HG03103 (cell line): ENCODE data around the gene GABPB2.
"Not testable (repeated sequence)": the region's sequence is repeated elsewhere in the genome, so short reads cannot be mapped to it uniquely, and the experiment has no call there.

Experiments used
- ATAC-seq: cut with Tn5 transposase; IDR thresholded peaks from one replicate; pipeline ENCODE4 v1.9.1; 2021; ENCODE audit warnings: low read depth; ENCODE audit not compliant: unreplicated experiment

The GABPB2 gene

GRCh38 chr1:151059109-151060006 lies 11.2 kb upstream of the GABPB2 start, which contains the start of gene CDC42SE1:
Gene CDC42SE1 (minus strand): TSS chr1:151059622. CDS start chr1:151055730, 3,892 bp downstream.
- ATAC-seq: peak; percentile 66

- no peak for ATAC-seq
Observed at GRCh38 chr1:151060007-151060656, 10.4 kb upstream of the GABPB2 start, which contains the start of gene MLLT11. Gene MLLT11 (plus strand): TSS chr1:151060397. CDS start chr1:151067225, 6,828 bp downstream.

GRCh38 chr1:151060657-151061421 lies 9.7 kb upstream of the GABPB2 start:
- ATAC-seq: no peak

- no peak for ATAC-seq
Observed at GRCh38 chr1:151061704-151062103, 8.9 kb upstream of the GABPB2 start.

- no peak for ATAC-seq
Observed at GRCh38 chr1:151062741-151063371, 7.7 kb upstream of the GABPB2 start.

GRCh38 chr1:151065089-151065645 lies 5.4 kb upstream of the GABPB2 start:
- ATAC-seq: no peak

GRCh38 chr1:151067185-151067584 lies 3.4 kb upstream of the GABPB2 start:
- no peak for ATAC-seq

- no peak for ATAC-seq
Observed at GRCh38 chr1:151069103-151069486, 1.5 kb upstream of the GABPB2 start.

- ATAC-seq: no peak
Observed at GRCh38 chr1:151072224-151072623, 1.7 kb downstream of the GABPB2 start.

GRCh38 chr1:151085953-151086559 lies 15.5 kb downstream of the GABPB2 start:
- ATAC-seq: no peak

- ATAC-seq: not testable (repeated sequence)
Observed at GRCh38 chr1:151097426-151097825, 26.9 kb downstream of the GABPB2 start.

GRCh38 chr1:151098126-151098525 lies 27.6 kb downstream of the GABPB2 start:
- ATAC-seq: no peak

GRCh38 chr1:151104630-151105029 lies 34.1 kb downstream of the GABPB2 start:
- ATAC-seq: no peak

- ATAC-seq: no peak
Observed at GRCh38 chr1:151106894-151107293, 36.3 kb downstream of the GABPB2 start.

GRCh38 chr1:151108331-151108730 lies 37.8 kb downstream of the GABPB2 start:
- no peak for ATAC-seq

GRCh38 chr1:151113877-151114276 lies 43.3 kb downstream of the GABPB2 start:
- ATAC-seq: no peak

- ATAC-seq: no peak
Observed at GRCh38 chr1:151124763-151125403, 54.3 kb downstream of the GABPB2 start.

- no peak for ATAC-seq
Observed at GRCh38 chr1:151128800-151129199, 58.2 kb downstream of the GABPB2 start.

- peak; percentile 70 for ATAC-seq
Observed at GRCh38 chr1:151130987-151131586, 60.5 kb downstream of the GABPB2 start.
